Memory B cell (primary cell): Measurements from ENCODE around the gene NLGN1.
"Not testable (repeated sequence)": the region's sequence is repeated elsewhere in the genome, so short reads cannot be mapped to it uniquely, and the experiment has no call there.

Experiments used
- ATAC-seq: fragments of 150-1000 bp; cut with Tn5 transposase; 2 replicates; pipeline ENCODE4 v1.10.0; 2021; ENCODE audit warnings: low read depth, mild to moderate bottlenecking, moderate library complexity
- DNase-seq, 2 donors: peaks; one replicate each; pipeline ENCODE4 v3.0.0; 2022; ENCODE audit warnings: low spot score in 2 of 2
- H3K27ac Mint-ChIP-seq: one replicate; pipeline ENCODE4 v1.8.0; 2022; ENCODE audit warnings: mild to moderate bottlenecking, moderate library complexity, mixed read lengths
- H3K27me3 Mint-ChIP-seq: one replicate; pipeline ENCODE4 v1.8.0; 2022; ENCODE audit warnings: mixed read lengths
- H3K36me3 Mint-ChIP-seq: one replicate; pipeline ENCODE4 v1.8.0; 2022; ENCODE audit warnings: mild to moderate bottlenecking, mixed read lengths
- H3K4me1 Mint-ChIP-seq: one replicate; pipeline ENCODE4 v1.8.0; 2022; ENCODE audit warnings: mixed read lengths
- H3K4me3 Mint-ChIP-seq: one replicate; pipeline ENCODE4 v1.8.0; 2022; ENCODE audit warnings: mild to moderate bottlenecking, moderate library complexity, mixed read lengths
- H3K9me3 Mint-ChIP-seq: one replicate; pipeline ENCODE4 v1.8.0; 2022; ENCODE audit warnings: mixed read lengths

Gene NLGN1

GRCh38 chr3:173552526-173552925, 155.0 kb downstream of the NLGN1 start:
- no peak for ATAC-seq
- Mint-ChIP-seq H3K36me3 (no peaks in the 10 kb centered on the region), H3K4me3 (no peak overlapping the region), H3K4me1 (no peaks in the 10 kb centered on the region), H3K27me3 (no peaks in the 10 kb centered on the region), H3K9me3 (peaks cover 1% of the 10 kb centered on the region), H3K27ac (no peak overlapping the region)
- DNase-seq = no peak

GRCh38 chr3:173553635-173554280, 156.2 kb downstream of the NLGN1 start:
- DNase-seq = no peak
- Mint-ChIP-seq H3K27me3 (no peaks in the 10 kb centered on the region), H3K4me1 (no peaks in the 10 kb centered on the region), H3K27ac (no peak overlapping the region), H3K4me3 (no peak overlapping the region), H3K9me3 (peaks cover 1% of the 10 kb centered on the region), H3K36me3 (no peaks in the 10 kb centered on the region)
- ATAC-seq = no peak

DNA sequence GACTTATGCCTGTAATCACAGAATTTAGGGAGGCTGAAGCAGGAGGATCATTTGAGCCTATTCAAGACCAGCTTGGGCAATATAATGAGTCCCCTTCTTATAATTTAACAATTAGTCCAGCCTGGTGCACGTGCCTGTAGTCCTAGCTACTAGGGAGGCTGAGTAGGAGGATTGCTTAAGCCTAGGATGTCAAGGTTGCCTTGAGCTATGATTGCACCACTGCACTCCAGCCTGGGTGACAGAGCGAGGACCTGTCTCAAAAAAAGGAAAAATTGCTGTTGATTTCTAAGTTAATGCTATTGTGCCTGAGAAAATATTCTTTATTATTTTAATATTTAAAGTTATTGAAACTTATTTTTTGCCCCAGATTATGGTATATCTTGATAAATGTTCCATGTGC, 159.0 kb downstream of the NLGN1 start:
- no peak for ATAC-seq
- no peak overlapping the region for H3K4me3 Mint-ChIP-seq
- H3K4me1 Mint-ChIP-seq = no peaks in the 10 kb centered on the region
- no peaks in the 10 kb centered on the region for H3K27me3 Mint-ChIP-seq
- no peak overlapping the region for H3K27ac Mint-ChIP-seq
- no peaks in the 10 kb centered on the region for H3K36me3 Mint-ChIP-seq
- peaks cover 2% of the 10 kb centered on the region for H3K9me3 Mint-ChIP-seq
- DNase-seq = no peak

GRCh38 chr3:173567997-173568396, 170.5 kb downstream of the NLGN1 start:
- Mint-ChIP-seq H3K4me3 (no peak overlapping the region), H3K27me3 (no peaks in the 10 kb centered on the region), H3K4me1 (no peaks in the 10 kb centered on the region), H3K9me3 (peaks cover 2% of the 10 kb centered on the region), H3K27ac (no peak overlapping the region), H3K36me3 (no peaks in the 10 kb centered on the region)
- DNase-seq (no peak), ATAC-seq (no peak)

GRCh38 chr3:173568623-173569022, 171.1 kb downstream of the NLGN1 start:
- Mint-ChIP-seq H3K4me1 (no peaks in the 10 kb centered on the region), H3K36me3 (no peaks in the 10 kb centered on the region), H3K9me3 (peaks cover 2% of the 10 kb centered on the region), H3K4me3 (no peak overlapping the region), H3K27me3 (no peaks in the 10 kb centered on the region), H3K27ac (no peak overlapping the region)
- DNase-seq (no peak), ATAC-seq (no peak)

GRCh38 chr3:173583496-173583895, 186.0 kb downstream of the NLGN1 start:
- ATAC-seq = no peak
- Mint-ChIP-seq H3K4me1 (no peaks in the 10 kb centered on the region), H3K4me3 (no peak overlapping the region), H3K36me3 (no peaks in the 10 kb centered on the region), H3K27me3 (peaks cover 2% of the 10 kb centered on the region), H3K27ac (no peak overlapping the region), H3K9me3 (no peaks in the 10 kb centered on the region)
- DNase-seq = no peak

GRCh38 chr3:173584093-173584837, 186.7 kb downstream of the NLGN1 start:
- H3K4me3 Mint-ChIP-seq = no peak overlapping the region
- no peak overlapping the region for H3K27ac Mint-ChIP-seq
- no peaks in the 10 kb centered on the region for H3K36me3 Mint-ChIP-seq
- DNase-seq = no peak
- H3K4me1 Mint-ChIP-seq = no peaks in the 10 kb centered on the region
- no peaks in the 10 kb centered on the region for H3K9me3 Mint-ChIP-seq
- ATAC-seq = no peak
- H3K27me3 Mint-ChIP-seq = peaks cover 2% of the 10 kb centered on the region

DNA sequence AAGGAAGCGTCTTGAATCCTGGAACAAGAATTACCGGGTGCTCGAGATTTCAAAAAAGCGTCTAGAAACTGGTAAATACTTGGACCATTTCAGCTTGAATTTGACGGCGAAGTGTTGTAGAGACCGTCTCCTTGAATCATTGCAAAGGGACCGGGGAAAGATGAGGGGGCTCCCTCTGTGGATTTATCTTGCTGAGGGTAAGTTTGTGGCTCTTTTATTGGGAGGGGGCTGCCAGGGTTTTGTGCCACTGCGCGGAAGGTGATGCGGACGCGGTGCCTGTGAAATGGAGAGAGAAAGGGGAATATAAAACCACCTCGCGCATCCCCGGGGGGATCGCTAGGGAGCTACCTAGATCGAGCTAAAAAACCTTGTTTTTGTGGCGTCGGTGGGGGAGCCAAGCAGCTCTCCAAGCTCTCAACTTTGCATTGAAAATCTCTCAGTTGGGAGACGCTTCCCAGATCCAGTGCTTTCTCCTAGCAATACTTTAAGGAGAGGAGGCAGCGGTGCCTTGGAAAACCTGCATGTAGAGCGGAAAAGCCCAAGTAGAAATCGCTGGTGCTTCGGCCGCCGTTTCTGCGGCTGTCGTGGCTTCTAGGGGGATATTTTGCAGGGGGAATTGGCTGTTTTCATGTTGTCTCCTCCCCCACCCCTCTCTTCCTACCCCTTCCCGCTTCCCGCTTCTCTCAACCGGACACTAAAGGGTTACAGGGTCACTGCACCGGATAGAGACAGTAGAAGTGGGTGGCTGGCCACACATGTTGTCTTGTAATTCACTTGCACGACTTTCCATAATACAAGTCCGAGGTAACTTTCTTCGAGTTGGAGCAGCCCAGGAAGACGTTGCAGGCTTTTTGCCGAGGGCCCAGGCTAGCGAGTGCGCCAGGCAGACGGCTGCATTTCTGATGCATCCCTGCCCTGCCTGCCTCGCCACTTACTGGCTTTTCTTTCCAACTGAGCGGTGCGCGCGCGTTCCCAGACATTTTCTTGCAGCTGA, 187.6 kb downstream of the NLGN1 start:
- Mint-ChIP-seq H3K4me1 (no peaks in the 10 kb centered on the region), H3K36me3 (no peaks in the 10 kb centered on the region), H3K27ac (no peak overlapping the region), H3K27me3 (peaks cover 2% of the 10 kb centered on the region), H3K4me3 (no peak overlapping the region), H3K9me3 (no peaks in the 10 kb centered on the region)
- ATAC-seq (no peak), DNase-seq (no peak)

- no peak overlapping the region for H3K27ac Mint-ChIP-seq
- H3K9me3 Mint-ChIP-seq = no peaks in the 10 kb centered on the region
- peaks cover 2% of the 10 kb centered on the region for H3K27me3 Mint-ChIP-seq
- H3K4me3 Mint-ChIP-seq = no peak overlapping the region
- DNase-seq = no peak
- H3K36me3 Mint-ChIP-seq = no peaks in the 10 kb centered on the region
- ATAC-seq = no peak
- H3K4me1 Mint-ChIP-seq = no peaks in the 10 kb centered on the region
These were observed 188.6 kb downstream of the NLGN1 start for GRCh38 chr3:173586166-173586565.

DNA sequence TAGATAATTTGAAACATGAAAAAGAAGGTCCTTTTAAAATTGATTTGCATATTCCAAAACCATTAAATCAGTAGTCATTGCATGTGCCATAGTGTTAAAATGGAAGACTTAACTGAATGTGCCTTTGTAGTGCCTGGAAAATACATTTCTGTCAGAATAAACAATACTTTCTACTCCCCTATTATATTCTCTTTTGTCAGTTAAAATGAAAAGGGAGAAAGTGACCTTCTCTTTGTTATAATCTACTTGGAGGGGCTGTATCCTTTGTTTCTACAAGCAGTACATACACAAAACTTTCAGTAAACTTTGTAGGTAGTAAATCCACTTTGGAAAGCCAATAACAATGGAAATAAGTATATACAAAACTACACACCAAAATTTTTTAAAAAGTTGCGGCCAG, 189.5 kb downstream of the NLGN1 start:
- ATAC-seq (no peak), DNase-seq (no peak)
- no peaks in the 10 kb centered on the region for H3K9me3 Mint-ChIP-seq
- H3K4me3 Mint-ChIP-seq = no peak overlapping the region
- H3K36me3 Mint-ChIP-seq = no peaks in the 10 kb centered on the region
- H3K27ac Mint-ChIP-seq = no peak overlapping the region
- peaks cover 2% of the 10 kb centered on the region for H3K27me3 Mint-ChIP-seq
- no peaks in the 10 kb centered on the region for H3K4me1 Mint-ChIP-seq

GRCh38 chr3:173588556-173588955, 191.0 kb downstream of the NLGN1 start:
- no peak for ATAC-seq
- Mint-ChIP-seq H3K9me3 (peaks cover 2% of the 10 kb centered on the region), H3K27ac (no peak overlapping the region), H3K36me3 (no peaks in the 10 kb centered on the region), H3K4me1 (no peaks in the 10 kb centered on the region), H3K4me3 (no peak overlapping the region), H3K27me3 (peaks cover 2% of the 10 kb centered on the region)
- DNase-seq = no peak

DNA sequence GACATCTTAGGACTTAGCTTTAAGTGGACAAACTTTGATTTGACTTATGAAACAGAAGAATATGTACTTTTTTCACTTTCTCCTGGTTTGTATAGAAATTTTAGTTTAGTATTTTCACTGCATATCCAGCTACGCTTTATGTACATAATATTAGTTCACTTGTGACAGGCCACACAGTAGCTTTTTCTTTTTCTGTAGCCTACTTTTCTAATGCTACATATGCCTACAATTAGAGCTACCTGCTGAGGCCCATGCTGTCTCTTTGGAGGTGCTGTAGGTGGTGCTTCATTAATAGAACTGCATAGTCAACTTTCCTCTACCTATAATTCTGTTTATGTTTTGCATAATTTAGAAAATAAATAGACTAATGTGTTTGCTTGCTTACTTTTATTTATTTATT, 191.6 kb downstream of the NLGN1 start:
- DNase-seq = no peak
- no peak overlapping the region for H3K4me3 Mint-ChIP-seq
- H3K27me3 Mint-ChIP-seq = peaks cover 2% of the 10 kb centered on the region
- no peaks in the 10 kb centered on the region for H3K4me1 Mint-ChIP-seq
- H3K27ac Mint-ChIP-seq = no peak overlapping the region
- ATAC-seq = no peak
- H3K9me3 Mint-ChIP-seq = peaks cover 2% of the 10 kb centered on the region
- no peaks in the 10 kb centered on the region for H3K36me3 Mint-ChIP-seq

DNA sequence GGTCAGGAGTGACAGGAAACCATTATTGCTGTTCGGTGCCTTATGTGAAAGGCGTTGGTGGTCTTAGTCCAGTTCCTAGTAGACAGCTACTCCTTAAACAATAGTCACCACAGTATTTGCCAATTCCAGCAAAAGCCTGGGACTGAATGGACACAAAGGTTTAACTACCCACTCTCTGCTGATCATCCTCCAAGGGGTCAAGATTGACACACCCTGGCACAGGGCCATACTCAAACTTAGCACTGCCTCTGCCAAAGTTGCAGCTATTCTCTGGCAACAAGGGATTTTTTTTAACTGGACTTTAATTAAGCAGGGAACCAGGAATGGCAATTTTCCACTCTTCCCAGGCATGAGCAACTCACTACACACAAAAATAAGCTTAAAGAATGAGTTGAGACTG, 193.9 kb downstream of the NLGN1 start:
- Mint-ChIP-seq H3K4me3 (no peak overlapping the region), H3K27me3 (no peaks in the 10 kb centered on the region), H3K36me3 (no peaks in the 10 kb centered on the region), H3K9me3 (peaks cover 2% of the 10 kb centered on the region), H3K27ac (no peak overlapping the region), H3K4me1 (no peaks in the 10 kb centered on the region)
- DNase-seq (no peak), ATAC-seq (no peak)

DNA sequence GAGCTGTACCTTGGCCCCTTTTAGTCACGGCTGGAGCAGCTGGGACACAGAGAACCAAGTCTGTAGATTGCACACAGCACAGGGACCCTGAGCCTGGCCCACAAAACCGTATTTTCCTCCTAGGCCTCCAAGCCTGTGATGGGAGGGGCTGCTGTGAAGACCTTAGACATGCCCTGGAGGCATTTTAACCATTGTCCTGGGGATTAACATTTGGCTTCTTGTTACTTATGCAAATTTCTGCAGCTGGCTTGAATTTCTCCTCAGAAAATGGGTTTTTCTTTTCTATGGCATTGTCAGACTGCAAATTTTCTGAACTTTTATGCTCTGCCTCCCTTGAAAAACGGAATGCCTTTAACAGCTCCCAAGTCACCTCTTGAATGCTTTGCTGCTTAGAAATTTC, 197.3 kb downstream of the NLGN1 start:
- H3K4me3 Mint-ChIP-seq, H3K27me3 Mint-ChIP-seq, H3K27ac Mint-ChIP-seq, ATAC-seq, H3K9me3 Mint-ChIP-seq, DNase-seq, H3K36me3 Mint-ChIP-seq, H3K4me1 Mint-ChIP-seq: not testable (repeated sequence)
